Measurements from ENCODE around the gene FKTN. TPM values are rescaled to one million over a fixed set of nuclear protein-coding genes. Genes with fewer than 3 reads are reported as not detected.
A peak's percentile ranks its signal among the peaks of the same experiment; 100 is the strongest.

FKTN gene
- total and polyA plus RNA-seq, 9 of the 15 experiments (the other 6 are each of a cell fraction or from before 2014, with no cell fraction given) = 5.4 to 16.3 (median 10.4) TPM

DNA sequence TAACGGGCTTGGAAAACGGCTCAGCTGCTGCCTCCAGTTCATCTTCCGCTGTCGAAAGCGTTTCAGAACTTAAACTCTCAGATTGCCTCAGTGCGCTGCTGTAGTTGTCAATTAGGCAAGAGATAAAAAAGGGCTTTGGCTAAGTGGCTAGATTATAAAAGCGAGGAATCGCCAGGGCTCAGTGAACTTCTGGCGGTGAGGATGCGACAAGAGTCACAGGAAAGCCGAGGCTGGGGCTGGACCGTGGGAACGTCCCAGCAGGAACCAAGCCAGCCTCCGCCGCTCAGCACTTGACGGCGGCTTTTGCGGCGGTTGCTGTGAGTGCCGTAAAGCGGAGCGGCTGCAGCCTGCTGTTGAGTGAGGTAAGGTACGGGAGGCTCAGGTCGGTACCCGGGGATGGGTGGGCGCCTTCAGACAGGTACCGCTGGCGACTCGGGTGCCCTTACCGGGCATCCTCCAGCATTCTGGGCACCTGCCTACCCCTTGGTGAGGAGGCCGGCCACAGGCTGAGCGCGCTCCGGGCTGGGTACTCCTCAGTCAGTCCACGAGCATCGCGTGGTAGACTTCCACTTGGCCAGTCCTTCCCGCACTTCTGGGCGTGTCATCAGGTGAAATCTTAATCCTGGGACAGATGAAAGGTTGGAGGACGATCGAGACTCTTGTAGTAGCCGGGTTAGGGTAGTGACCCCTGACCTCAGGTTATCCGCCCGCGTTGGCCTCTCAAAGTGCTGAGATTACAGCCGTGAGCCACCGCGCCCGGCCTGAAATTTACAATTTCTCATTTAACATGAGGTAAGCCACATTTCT, at the start of gene FKTN (continued):
- TF ChIP-seq, protein P1, sequence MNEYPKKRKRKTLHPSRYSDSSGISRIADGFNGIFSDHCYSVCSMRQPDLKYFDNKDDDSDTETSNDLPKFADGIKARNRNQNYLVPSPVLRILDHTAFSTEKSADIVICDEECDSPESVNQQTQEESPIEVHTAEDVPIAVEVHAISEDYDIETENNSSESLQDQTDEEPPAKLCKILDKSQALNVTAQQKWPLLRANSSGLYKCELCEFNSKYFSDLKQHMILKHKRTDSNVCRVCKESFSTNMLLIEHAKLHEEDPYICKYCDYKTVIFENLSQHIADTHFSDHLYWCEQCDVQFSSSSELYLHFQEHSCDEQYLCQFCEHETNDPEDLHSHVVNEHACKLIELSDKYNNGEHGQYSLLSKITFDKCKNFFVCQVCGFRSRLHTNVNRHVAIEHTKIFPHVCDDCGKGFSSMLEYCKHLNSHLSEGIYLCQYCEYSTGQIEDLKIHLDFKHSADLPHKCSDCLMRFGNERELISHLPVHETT (CRISPR knock-in tag; conservative IDR thresholded peaks at IDR 0.05 in 1 of 2, IDR thresholded peaks at IDR 0.05 in 1 of 2) = no peak
- TF ChIP-seq, protein P2, sequence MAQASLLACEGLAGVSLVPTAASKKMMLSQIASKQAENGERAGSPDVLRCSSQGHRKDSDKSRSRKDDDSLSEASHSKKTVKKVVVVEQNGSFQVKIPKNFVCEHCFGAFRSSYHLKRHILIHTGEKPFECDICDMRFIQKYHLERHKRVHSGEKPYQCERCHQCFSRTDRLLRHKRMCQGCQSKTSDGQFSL (CRISPR knock-in tag; IDR thresholded peaks at IDR 0.05) = no peak
- TF ChIP-seq, protein P2 (tag; IDR thresholded peaks at IDR 0.05) = no peak
- TF ChIP-seq, protein P3, sequence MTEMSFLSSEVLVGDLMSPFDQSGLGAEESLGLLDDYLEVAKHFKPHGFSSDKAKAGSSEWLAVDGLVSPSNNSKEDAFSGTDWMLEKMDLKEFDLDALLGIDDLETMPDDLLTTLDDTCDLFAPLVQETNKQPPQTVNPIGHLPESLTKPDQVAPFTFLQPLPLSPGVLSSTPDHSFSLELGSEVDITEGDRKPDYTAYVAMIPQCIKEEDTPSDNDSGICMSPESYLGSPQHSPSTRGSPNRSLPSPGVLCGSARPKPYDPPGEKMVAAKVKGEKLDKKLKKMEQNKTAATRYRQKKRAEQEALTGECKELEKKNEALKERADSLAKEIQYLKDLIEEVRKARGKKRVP (CRISPR knock-in tag; IDR thresholded peaks at IDR 0.05) = no peak
- no peak for TF ChIP-seq HNRNPUL1 (IDR thresholded peaks at IDR 0.05; ENCODE audit: low read length)
- TF ChIP-seq, protein P4, sequence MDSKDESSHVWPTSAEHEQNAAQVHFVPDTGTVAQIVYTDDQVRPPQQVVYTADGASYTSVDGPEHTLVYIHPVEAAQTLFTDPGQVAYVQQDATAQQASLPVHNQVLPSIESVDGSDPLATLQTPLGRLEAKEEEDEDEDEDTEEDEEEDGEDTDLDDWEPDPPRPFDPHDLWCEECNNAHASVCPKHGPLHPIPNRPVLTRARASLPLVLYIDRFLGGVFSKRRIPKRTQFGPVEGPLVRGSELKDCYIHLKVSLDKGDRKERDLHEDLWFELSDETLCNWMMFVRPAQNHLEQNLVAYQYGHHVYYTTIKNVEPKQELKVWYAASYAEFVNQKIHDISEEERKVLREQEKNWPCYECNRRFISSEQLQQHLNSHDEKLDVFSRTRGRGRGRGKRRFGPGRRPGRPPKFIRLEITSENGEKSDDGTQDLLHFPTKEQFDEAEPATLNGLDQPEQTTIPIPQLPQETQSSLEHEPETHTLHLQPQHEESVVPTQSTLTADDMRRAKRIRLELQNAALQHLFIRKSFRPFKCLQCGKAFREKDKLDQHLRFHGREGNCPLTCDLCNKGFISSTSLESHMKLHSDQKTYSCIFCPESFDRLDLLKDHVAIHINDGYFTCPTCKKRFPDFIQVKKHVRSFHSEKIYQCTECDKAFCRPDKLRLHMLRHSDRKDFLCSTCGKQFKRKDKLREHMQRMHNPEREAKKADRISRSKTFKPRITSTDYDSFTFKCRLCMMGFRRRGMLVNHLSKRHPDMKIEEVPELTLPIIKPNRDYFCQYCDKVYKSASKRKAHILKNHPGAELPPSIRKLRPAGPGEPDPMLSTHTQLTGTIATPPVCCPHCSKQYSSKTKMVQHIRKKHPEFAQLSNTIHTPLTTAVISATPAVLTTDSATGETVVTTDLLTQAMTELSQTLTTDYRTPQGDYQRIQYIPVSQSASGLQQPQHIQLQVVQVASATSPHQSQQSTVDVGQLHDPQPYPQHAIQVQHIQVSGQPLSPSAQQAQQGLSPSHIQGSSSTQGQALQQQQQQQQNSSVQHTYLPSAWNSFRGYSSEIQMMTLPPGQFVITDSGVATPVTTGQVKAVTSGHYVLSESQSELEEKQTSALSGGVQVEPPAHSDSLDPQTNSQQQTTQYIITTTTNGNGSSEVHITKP (IDR thresholded peaks at IDR 0.05; ENCODE audit: partially characterized antibody) = no peak
- no peak for TF ChIP-seq NELFE (IDR thresholded peaks at IDR 0.05; ENCODE audit: insufficient read depth, insufficient read length)
- no peak for TF ChIP-seq ILK (tag; IDR thresholded peaks at IDR 0.05; ENCODE audit: borderline replicate concordance, low read depth)
- TF ChIP-seq, protein P5, sequence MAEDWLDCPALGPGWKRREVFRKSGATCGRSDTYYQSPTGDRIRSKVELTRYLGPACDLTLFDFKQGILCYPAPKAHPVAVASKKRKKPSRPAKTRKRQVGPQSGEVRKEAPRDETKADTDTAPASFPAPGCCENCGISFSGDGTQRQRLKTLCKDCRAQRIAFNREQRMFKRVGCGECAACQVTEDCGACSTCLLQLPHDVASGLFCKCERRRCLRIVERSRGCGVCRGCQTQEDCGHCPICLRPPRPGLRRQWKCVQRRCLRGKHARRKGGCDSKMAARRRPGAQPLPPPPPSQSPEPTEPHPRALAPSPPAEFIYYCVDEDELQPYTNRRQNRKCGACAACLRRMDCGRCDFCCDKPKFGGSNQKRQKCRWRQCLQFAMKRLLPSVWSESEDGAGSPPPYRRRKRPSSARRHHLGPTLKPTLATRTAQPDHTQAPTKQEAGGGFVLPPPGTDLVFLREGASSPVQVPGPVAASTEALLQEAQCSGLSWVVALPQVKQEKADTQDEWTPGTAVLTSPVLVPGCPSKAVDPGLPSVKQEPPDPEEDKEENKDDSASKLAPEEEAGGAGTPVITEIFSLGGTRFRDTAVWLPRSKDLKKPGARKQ (CRISPR knock-in tag; IDR thresholded peaks at IDR 0.05) = peak; percentile 90
- no peak for TF ChIP-seq SRSF7 (optimal IDR thresholded peaks at IDR 0.05; ENCODE audit: low read depth, low read length)
- no peak for TF ChIP-seq SMARCA5 (IDR thresholded peaks at IDR 0.05)
- TF ChIP-seq, protein P6, sequence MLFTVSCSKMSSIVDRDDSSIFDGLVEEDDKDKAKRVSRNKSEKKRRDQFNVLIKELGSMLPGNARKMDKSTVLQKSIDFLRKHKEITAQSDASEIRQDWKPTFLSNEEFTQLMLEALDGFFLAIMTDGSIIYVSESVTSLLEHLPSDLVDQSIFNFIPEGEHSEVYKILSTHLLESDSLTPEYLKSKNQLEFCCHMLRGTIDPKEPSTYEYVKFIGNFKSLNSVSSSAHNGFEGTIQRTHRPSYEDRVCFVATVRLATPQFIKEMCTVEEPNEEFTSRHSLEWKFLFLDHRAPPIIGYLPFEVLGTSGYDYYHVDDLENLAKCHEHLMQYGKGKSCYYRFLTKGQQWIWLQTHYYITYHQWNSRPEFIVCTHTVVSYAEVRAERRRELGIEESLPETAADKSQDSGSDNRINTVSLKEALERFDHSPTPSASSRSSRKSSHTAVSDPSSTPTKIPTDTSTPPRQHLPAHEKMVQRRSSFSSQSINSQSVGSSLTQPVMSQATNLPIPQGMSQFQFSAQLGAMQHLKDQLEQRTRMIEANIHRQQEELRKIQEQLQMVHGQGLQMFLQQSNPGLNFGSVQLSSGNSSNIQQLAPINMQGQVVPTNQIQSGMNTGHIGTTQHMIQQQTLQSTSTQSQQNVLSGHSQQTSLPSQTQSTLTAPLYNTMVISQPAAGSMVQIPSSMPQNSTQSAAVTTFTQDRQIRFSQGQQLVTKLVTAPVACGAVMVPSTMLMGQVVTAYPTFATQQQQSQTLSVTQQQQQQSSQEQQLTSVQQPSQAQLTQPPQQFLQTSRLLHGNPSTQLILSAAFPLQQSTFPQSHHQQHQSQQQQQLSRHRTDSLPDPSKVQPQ (CRISPR knock-in tag; IDR thresholded peaks at IDR 0.05; ENCODE audit: borderline replicate concordance) = no peak
